ENCODE measurements around the gene ENDOD1. TPM values are rescaled to one million over a fixed set of nuclear protein-coding genes. Genes with fewer than 3 reads are reported as not detected.

ENDOD1 gene
- total RNA-seq, 4 donors from 2014 or later = 22.8 to 33.7 (median 26.3) TPM

- no peak for TF ChIP-seq CTCF (IDR thresholded peaks at IDR 0.05; ENCODE audit: low read depth)
Observed at GRCh38 chr11:95152876-95153856, 63.5 kb downstream of the ENDOD1 start.

GRCh38 chr11:95153857-95154246 lies 64.2 kb downstream of the ENDOD1 start:
- no peak for TF ChIP-seq CTCF (IDR thresholded peaks at IDR 0.05; ENCODE audit: low read depth)

GRCh38 chr11:95154514-95154913 lies 64.9 kb downstream of the ENDOD1 start:
- no peak for TF ChIP-seq CTCF (IDR thresholded peaks at IDR 0.05; ENCODE audit: low read depth)

GRCh38 chr11:95155385-95155784 lies 65.7 kb downstream of the ENDOD1 start:
- TF ChIP-seq CTCF (IDR thresholded peaks at IDR 0.05; ENCODE audit: low read depth) = no peak

- no peak for TF ChIP-seq CTCF (IDR thresholded peaks at IDR 0.05; ENCODE audit: low read depth)
Observed at GRCh38 chr11:95156133-95156721, 66.6 kb downstream of the ENDOD1 start.

- TF ChIP-seq CTCF (IDR thresholded peaks at IDR 0.05; ENCODE audit: low read depth) = no peak
Observed at GRCh38 chr11:95156916-95157541, 67.4 kb downstream of the ENDOD1 start.

- no peak for TF ChIP-seq CTCF (IDR thresholded peaks at IDR 0.05; ENCODE audit: low read depth)
Observed at GRCh38 chr11:95157824-95158223, 68.2 kb downstream of the ENDOD1 start.

Data from subcutaneous adipose tissue (tissue), 4 donors.